ENCODE results near the gene NKAPD1.

NKAPD1 gene

DNA sequence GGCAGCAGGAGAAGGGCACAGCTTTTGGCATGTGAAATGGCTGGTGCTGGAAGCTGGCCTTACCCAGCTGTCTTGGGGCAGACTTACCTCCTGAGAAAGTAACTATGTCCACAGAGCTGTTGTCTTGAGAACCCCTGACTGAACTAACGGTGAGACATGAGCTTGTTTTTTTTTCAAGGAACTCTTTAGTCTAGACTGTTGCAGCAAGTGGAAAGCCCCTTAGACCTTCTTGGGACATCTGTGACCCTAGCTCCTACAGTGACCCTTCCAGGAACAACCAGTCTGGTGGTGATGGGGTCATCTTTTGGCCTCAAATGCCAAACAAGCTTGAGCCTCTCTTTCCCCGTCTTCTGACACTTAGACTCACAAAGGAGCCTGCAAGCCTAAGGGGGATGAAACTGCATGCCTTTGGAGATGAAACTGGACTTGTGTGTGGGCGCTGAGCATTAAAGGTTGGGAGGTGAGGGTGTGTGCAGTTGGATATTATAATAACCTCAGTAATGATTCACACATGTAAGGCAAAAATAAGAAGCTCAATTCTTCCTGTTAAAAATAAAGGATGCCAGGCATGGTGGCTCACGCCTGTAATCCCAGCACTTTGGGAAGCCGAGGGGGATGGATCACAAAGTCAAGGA, 48.0 kb downstream of the NKAPD1 start:
- H3K4me1 ChIP-seq, result peaks cover 0 to 56% (median 14%) of the 10 kb centered on the region in 10 experiments; a peak in 16 of 20 replicates
- H3K36me3 ChIP-seq, result peaks cover 0 to 11% (median 6%) of the 10 kb centered on the region in 11 experiments; a peak in 8 of 22 replicates
- no peak overlapping the region for H3K4me3 ChIP-seq
- no peak for TF ChIP-seq Cebpa-rat (IDR thresholded peaks at IDR 0.05)
- H3K27me3 ChIP-seq, result no peaks in the 10 kb centered on the region
- no peaks in the 10 kb centered on the region for H4K20me1 ChIP-seq
- H3K9me3 ChIP-seq (replicated peaks in 1 of 11), result peaks cover 0 to 7% (median 0%) of the 10 kb centered on the region in 11 experiments; a peak in 4 of 22 replicates
- H3K27ac ChIP-seq, result peak overlapping the region in 3 of 11 experiments; percentile 72 to 85 (median 75); a peak in 4 of 22 replicates
- H3K9ac ChIP-seq, result no peak overlapping the region
- H3K4me2 ChIP-seq, result peak overlapping the region in 4 of 11 experiments; percentile 47 to 71 (median 68); a peak in 7 of 22 replicates

GRCh38 chr11:112123129-112123528, 49.0 kb downstream of the NKAPD1 start:
- H3K36me3 ChIP-seq, result peaks cover 0 to 11% (median 6%) of the 10 kb centered on the region in 11 experiments; a peak in 8 of 22 replicates
- H3K9me3 ChIP-seq (replicated peaks in 1 of 11), result peaks cover 0 to 7% (median 0%) of the 10 kb centered on the region in 11 experiments; a peak in 2 of 22 replicates
- H4K20me1 ChIP-seq, result no peaks in the 10 kb centered on the region
- no peak for TF ChIP-seq Cebpa-rat (IDR thresholded peaks at IDR 0.05)
- H3K4me3 ChIP-seq, result no peak overlapping the region
- no peaks in the 10 kb centered on the region for H3K27me3 ChIP-seq
- no peak overlapping the region for H3K27ac ChIP-seq
- peaks cover 0 to 55% (median 14%) of the 10 kb centered on the region in 10 experiments; a peak in 16 of 20 replicates for H3K4me1 ChIP-seq
- no peak overlapping the region for H3K4me2 ChIP-seq
- no peak overlapping the region for H3K9ac ChIP-seq

DNA sequence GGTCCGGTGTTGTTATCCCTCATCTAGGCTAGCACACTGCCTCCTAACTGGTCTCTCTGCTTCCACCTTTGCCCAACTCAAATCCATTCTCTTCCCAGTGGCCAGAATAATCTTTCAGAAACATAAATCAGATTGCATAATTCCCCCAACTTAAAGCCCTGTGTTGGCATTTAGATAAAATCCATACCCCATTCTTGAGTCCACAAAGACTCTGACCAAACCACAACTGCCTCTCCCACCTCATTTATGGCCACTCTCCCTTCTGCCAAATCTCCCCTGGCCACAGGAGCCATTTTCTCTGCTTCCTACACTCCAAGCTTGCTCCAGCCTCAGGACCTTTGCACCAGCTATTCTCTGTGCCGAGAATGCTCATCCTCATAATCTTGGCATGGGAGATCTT, 53.0 kb downstream of the NKAPD1 start:
- TF ChIP-seq Cebpa-rat (IDR thresholded peaks at IDR 0.05), result no peak
- H3K4me3 ChIP-seq, result no peak overlapping the region
- no peaks in the 10 kb centered on the region for H4K20me1 ChIP-seq
- no peak overlapping the region for H3K9ac ChIP-seq
- peaks cover 0 to 54% (median 0%) of the 10 kb centered on the region in 10 experiments; a peak in 8 of 20 replicates for H3K4me1 ChIP-seq
- H3K27ac ChIP-seq, result no peak overlapping the region
- no peaks in the 10 kb centered on the region for H3K9me3 ChIP-seq (replicated peaks in 1 of 11)
- no peaks in the 10 kb centered on the region for H3K27me3 ChIP-seq
- H3K36me3 ChIP-seq, result no peaks in the 10 kb centered on the region
- H3K4me2 ChIP-seq, result no peak overlapping the region

DNA sequence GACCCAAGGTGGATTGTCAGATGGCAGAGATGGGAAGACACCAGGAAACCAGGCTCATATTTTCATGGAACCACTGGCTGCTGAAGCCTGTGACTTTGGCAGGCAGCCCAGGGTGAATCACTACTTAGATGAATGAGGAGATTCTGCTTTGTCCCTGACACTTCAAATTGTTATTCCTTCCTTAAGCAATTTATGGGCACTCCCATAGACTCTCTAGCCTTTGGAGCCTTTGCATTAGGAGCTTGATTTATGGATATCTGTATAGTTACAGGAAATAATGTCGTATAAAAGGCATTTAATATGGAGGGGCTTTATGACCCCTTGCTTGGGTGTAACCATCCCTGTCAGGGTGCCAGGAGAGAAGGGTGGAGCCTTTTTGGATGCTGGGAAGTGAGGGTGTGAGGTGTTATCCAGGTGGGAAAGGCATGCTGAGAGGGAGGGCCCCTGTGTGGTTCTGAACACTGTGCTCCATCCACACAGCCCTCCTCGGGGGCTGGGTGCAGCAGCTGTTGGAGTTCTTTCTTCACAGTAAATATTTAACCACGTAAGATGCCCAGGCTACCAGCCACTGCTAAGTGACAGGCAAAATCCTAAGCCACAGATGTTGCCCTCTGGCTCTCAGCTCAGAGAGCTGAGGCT, 54.5 kb downstream of the NKAPD1 start:
- no peaks in the 10 kb centered on the region for H3K36me3 ChIP-seq
- no peak overlapping the region for H3K4me3 ChIP-seq
- TF ChIP-seq Cebpa-rat (IDR thresholded peaks at IDR 0.05), result no peak
- no peaks in the 10 kb centered on the region for H4K20me1 ChIP-seq
- H3K9me3 ChIP-seq (replicated peaks in 1 of 11), result no peaks in the 10 kb centered on the region
- H3K4me2 ChIP-seq, result peak overlapping the region in 3 of 11 experiments; percentile 68 to 78 (median 77); a peak in 6 of 22 replicates
- no peaks in the 10 kb centered on the region for H3K27me3 ChIP-seq
- H3K9ac ChIP-seq, result no peak overlapping the region
- peaks cover 0 to 61% (median 0%) of the 10 kb centered on the region in 10 experiments; a peak in 8 of 20 replicates for H3K4me1 ChIP-seq
- H3K27ac ChIP-seq, result peak overlapping the region in 2 of 11 experiments; percentile 5 to 48; a peak in 2 of 22 replicates

DNA sequence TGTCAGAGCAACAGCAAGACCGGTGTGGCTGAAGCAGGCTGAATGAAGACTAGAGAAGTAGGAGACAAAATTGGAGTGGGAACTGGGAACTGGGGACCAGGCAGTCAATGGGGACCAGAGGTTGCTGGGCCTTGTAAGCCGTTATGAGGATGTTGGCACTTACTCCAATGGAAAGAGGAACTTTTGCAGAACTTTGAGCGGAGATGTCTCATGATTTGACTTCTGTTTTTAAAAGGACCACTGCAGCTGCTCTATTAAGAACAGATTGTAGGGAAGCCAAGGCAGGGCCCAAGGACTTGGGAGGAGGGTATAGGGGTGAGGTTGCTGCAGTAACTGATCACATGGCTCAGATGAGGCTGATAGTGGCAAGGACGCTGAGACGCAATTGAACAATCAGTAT, 55.6 kb downstream of the NKAPD1 start:
- no peak overlapping the region for H3K9ac ChIP-seq
- H3K4me3 ChIP-seq, result no peak overlapping the region
- peak overlapping the region in 4 of 11 experiments; percentile 15 to 78 (median 72); a peak in 8 of 22 replicates for H3K4me2 ChIP-seq
- H4K20me1 ChIP-seq, result no peaks in the 10 kb centered on the region
- TF ChIP-seq Cebpa-rat (IDR thresholded peaks at IDR 0.05), result no peak
- no peaks in the 10 kb centered on the region for H3K27me3 ChIP-seq
- peaks cover 0 to 63% (median 0%) of the 10 kb centered on the region in 10 experiments; a peak in 8 of 20 replicates for H3K4me1 ChIP-seq
- H3K36me3 ChIP-seq, result no peaks in the 10 kb centered on the region
- peak overlapping the region in 3 of 11 experiments; percentile 24 to 48 (median 29); a peak in 4 of 22 replicates for H3K27ac ChIP-seq
- no peaks in the 10 kb centered on the region for H3K9me3 ChIP-seq (replicated peaks in 1 of 11)

DNA sequence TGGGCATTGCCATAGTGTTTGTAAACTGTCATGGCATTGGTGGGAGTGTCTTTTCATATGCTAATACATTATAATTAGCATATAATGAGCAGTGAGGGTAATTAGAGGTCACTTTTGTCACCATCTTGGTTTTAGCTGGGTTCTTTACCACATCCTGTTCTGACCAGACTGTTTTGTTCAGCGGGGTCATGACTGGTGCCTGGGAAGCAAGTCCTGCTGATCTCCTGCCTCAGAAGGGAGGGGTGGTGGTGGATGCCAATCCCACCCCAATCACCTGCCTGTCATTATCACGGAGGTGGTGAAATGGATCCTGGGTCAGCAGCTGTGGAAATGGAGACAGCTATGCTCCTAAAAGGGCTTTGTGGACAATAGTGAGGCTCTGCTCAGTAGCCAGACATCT, 58.6 kb downstream of the NKAPD1 start:
- H3K27ac ChIP-seq, result no peak overlapping the region
- H3K9ac ChIP-seq, result no peak overlapping the region
- H3K4me1 ChIP-seq, result peaks cover 0 to 60% (median 0%) of the 10 kb centered on the region in 10 experiments; a peak in 8 of 20 replicates
- peak overlapping the region in 4 of 11 experiments; percentile 4 to 77 (median 62); a peak in 7 of 22 replicates for H3K4me2 ChIP-seq
- no peaks in the 10 kb centered on the region for H3K9me3 ChIP-seq (replicated peaks in 1 of 11)
- no peak overlapping the region for H3K4me3 ChIP-seq
- H3K36me3 ChIP-seq, result no peaks in the 10 kb centered on the region
- no peak for TF ChIP-seq Cebpa-rat (IDR thresholded peaks at IDR 0.05)
- H4K20me1 ChIP-seq, result no peaks in the 10 kb centered on the region
- H3K27me3 ChIP-seq, result no peaks in the 10 kb centered on the region

DNA sequence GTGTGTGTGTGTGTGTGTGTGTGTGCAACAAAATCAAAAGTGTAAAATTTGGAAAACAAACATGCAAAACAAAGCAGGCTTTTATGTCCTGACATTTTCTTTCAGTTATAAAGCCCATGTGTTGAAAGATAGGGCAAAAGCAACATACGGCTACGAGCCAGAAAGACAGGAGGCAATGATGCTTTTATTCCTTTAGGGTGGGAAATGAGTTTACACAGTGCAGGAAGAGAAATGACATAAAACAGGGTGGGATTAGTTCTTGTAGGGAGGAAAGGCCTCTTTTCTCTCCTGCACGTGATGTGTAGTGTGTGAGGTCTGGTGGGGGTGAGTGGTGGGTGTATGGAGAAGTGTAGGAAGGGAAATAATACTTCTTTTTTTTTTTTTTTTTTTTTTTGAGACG, 60.4 kb downstream of the NKAPD1 start:
- Histone ChIP-seq H4K20me1 (no peaks in the 10 kb centered on the region), H3K27me3 (no peaks in the 10 kb centered on the region), H3K4me3 (no peak overlapping the region), H3K36me3 (no peaks in the 10 kb centered on the region), H3K4me1 (peaks cover 0 to 44% (median under 1%) of the 10 kb centered on the region in 10 experiments; a peak in 9 of 20 replicates), H3K9ac (no peak overlapping the region), H3K4me2 (no peak overlapping the region), H3K9me3 (replicated peaks in 1 of 11) (no peaks in the 10 kb centered on the region), H3K27ac (no peak overlapping the region)
- no peak for TF ChIP-seq Cebpa-rat (IDR thresholded peaks at IDR 0.05)
